HG02623 (cell line): ENCODE data around the gene SYCP2L.
A peak's percentile ranks its signal among the peaks of the same experiment; 100 is the strongest.
"Not testable (repeated sequence)": the region's sequence is repeated elsewhere in the genome, so short reads cannot be mapped to it uniquely, and the experiment has no call there.

ENCODE experiments used
- ATAC-seq: cut with Tn5 transposase; IDR thresholded peaks from one replicate; pipeline ENCODE4 v1.9.1; 2021; ENCODE audit warnings: moderate library complexity; ENCODE audit not compliant: unreplicated experiment

The SYCP2L gene

DNA sequence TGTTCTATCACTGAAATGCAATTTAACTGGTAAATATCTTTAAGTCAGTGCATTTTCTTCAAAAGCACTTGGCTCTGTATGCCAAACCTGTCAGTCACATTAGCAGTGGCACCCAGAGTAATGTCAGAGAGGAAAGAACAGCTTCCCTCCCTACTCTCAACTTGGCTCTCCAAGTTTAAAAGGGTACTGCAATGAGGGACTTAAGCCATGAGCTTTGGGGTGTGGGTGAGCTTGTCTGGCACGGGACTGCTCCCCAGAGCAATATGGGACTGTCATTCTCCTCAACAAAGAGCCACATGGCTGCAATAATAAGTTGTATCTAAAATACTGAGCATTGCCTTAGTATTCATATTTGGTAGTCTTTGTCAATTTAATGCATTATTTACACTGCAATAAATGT lies 9.0 kb upstream of the SYCP2L start:
- no peak for ATAC-seq

DNA sequence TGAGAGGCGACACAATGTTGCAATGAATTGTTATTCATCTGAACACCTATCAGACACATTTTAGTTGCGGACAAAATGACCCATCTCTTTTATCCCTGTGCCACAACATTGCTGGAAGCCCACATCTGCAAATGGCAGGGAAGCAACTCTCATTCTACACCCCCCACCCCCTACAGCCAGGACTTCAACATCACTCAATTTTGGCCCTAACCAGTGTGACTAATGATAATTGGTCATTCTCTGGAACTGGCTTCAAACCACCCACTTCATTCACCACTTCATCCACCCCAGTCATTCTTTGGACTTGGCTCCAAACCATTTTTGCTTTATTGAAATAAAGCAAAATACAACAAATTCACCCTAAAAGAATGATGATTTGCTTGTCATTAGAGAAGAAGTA lies 6.5 kb upstream of the SYCP2L start:
- ATAC-seq: no peak

DNA sequence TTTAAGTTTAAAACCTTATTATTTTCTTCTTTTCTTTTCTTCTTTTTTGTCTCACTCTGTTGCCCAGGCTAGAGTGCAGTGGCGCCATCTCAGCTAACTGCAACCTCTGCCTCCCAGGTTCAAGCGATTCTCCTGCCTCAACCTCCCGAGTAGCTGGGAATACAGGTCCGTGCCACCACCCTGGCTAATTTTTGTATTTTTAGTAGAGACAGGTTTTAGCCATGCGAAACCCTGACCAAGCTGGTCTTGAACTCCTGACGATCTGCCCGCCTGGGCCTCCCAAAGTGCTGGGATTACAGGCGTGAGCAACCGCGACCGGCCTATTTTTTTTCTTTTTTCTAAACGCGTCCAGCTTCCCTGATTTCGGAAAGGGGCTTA lies 4.6 kb upstream of the SYCP2L start:
- not testable (repeated sequence) for ATAC-seq

DNA sequence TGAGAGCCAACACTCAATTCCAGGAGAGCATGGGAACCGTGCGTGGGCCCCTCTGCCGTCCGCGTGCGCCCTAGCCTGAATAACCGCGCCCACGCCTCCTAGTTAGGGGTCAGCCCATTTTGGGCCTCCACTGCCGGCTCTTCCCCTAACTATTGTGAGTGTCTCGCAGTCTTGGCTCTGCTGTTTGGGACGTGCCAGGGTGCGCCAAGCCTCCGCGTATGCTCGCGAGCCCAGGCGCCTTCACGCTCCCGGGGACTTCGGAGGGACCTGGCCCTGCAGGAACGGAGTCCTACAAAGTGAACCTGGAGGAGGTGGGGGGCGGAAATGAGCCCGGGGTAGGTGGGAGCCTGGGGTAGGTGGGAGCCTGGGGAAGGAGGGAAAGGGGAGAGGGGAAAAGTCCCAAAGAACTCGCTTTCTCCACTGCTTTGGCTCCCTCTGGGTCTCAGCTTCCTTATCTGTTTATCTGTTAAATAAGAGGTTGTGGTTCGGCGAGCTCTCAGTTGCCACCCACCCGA lies 4.1 kb upstream of the SYCP2L start:
- no peak for ATAC-seq

DNA sequence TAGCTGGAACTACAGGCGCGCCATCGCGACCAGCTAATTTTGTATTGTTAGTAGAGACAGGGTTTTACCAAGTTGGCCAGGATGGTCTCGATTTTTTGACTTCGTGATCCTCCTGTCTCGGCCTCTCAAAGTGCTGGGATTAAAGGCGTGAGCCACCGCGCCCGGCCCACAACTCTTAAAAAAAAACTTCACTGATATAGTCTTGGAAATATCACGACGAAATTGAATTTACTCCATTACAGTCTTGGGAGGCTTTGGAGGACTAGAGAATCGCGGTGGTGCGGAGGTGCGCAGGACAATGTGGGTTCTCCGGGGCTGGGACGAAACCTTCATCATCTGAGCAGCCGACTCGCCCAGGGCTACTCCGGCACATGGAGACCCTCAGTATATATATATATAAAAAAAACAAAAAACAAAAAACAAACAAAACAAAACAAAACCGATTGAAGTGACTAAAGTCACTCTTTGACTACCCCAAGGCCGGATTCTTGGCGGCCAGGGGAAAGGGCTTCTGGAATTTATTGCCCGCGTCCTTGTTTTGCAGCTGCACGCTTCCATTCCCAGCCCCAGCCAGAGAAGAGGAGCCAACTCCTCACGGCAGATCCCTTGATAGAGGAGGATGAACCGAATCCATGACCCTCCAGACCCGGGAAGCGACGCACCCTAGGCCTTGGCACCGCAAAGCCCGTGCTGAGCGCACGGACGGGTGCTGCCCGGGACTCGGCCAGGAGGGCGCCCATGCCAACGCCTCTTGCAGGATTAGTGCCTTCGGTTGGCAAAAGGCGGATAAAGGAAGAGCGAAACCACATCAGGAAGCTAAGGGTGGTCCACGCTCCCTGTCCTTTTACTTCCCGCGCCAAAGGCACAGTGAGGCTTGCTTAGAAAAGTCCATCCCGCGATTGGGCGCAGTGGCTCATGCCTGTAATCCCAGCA lies 3.3 kb upstream of the SYCP2L start:
- ATAC-seq: no peak

DNA sequence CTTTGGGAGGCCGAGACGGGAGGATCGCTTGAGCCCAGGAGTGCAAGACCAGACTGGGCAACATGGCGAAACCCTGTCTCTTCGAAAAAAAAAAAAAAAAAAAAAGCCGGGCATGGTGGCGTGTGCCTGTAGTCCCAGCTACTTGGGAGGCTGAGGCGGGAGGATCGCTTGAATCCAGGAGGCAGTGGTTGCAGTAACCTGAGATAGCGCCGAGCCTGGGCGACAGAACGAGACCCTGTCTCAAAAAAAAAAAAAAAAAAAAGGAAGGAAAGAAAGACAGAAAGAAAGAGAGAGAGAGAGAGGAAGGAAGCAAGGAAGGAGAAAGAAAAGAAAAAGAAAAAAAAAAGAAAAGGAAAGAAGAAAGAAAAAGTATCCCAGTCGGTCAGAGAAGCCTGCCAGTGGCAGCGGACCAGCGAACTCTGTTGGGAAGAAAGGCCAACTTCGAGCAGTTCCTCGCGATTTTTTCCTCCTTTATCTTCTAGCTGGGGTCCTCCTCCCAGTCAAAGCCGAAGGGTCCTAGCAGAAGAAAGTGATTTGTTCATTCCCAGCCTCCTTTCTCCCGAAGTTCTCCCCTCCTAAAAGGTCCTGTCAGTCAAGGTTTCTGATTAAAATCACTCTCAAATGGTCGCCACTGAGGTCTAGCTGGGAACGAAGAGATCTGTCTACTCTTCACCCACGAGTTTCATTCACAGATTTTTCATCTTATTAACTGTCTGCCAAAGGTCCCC lies 2.4 kb upstream of the SYCP2L start:
- no peak for ATAC-seq

DNA sequence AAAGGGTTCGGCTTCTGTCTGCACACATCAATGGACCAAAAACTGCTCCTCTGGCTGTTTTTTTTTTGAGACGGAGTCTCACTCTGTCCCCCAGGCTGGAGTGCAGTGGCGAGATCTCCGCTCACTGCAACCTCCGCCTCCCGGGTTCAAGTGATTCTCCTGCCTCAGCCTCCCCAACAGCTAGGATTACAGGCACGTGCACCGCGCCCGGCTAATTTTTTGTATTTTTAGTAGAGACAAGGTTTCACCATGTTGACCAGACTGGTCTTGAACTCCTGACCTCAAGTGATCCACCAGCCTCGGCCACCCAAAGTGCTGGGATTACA lies 524 bp upstream of the SYCP2L start:
- not testable (repeated sequence) for ATAC-seq

DNA sequence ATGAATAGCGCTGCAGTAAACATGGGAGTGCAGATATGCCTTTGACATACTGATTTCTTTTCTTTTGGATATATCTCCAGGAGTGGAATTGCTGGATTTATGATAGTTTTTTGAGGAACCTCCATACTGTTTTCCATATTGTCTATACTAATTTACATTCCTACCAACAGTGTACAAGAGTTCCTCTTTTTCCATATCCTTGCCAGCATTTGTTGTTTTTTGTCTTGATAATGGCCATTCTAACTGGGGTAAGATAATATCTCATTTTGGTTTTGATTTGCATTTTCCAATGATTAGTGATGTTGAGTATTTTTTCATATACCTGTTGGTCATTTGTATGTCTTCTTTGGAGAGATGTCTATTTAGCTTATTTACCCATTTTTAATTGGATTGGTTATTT lies 3.3 kb downstream of the SYCP2L start:
- ATAC-seq: no peak

DNA sequence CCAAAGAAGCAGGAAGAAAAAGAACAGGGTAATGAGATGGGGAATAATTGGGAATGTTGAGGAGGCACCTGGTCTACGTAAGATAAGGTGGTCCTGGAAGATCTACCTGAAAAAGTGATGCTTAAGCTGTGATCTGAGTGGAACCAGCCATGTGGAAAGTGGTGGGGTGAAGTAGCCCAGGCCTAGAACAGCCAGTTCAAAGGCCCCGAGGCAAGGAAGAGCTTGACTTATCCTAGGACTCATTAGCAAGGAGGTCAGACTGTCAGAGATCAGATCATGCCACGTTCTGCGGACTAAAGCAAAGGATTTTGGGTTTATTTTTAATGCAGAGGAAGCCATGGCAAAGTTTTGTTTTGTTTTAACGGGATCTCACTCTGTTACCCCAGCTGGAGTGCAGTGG lies 5.1 kb downstream of the SYCP2L start:
- ATAC-seq: no peak

DNA sequence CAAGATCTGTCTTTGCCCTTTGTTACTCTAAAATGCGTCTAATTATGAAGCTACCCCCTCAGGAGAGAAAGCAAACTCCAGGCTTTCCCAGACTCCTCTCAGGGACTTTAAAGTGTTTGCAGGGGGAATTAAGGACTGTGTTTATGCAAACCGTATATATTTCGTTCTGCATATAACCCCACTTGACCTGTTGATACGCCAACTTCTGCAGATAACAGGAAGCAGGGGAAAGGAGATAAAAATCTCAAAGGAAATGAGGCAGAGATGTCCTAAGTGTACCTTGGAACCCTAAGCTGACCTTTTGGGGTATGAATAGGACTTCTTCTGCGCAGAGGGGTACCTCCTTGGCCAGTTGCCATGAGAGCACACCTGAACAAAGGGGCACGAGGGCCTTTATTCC lies 8.1 kb downstream of the SYCP2L start:
- no peak for ATAC-seq

DNA sequence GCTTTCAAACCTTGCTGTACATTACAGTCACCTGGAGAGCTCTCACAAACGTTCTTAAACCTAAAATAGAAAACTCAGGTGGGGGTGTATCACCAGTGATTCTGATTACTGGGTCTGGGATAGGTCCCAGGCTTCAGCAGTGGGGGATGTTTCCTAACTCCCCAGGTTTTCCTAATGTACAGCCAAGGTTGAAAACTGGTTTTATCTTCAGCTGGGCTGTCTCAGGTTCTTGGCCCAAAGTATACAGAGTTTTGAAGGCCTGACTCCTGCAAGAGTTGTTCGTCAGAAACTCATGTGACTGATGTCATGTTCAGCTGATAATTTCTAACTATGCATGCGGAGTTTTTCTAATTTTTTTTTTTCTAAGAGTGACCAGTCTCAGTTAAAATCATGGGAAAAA lies 9.8 kb downstream of the SYCP2L start:
- no peak for ATAC-seq

DNA sequence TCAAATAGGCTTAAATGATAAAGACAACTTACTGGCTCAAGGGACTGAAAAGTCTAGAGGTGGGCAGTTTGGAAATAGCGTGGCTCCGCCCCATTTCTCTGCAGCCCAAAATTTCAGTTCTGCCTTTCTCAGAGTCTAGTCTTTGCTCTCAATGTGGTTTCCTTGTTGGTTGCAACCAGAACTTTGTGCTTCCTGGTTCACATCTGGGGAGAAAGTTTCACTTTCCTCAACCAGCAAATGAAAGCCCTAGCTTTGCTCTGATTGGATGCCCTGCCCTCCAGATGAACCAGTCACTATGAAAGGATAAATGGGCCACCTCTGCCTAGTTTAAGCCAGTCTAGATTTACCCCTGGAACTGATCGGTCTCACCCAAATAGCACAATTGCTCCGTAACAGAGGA lies 14.9 kb downstream of the SYCP2L start:
- peak; percentile 91 for ATAC-seq

DNA sequence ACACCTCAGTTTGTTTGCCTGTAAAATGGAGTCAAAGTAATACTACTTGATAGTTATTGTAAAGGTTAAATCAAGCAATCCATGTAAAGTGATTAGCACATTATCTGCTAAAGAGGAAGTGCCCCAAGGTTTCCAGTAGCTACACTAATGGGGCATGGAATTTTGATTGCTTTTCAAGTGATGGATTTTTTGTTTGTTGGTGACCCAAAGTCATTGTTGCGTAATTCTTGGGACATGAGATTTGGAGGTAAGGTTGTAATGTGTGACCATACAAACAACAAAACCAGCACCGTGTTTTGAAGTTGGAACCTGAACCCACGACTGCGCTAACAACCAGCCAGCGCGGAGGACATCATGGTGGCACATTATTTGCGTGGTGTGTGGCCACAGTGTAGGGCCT lies 17.2 kb downstream of the SYCP2L start:
- no peak for ATAC-seq

DNA sequence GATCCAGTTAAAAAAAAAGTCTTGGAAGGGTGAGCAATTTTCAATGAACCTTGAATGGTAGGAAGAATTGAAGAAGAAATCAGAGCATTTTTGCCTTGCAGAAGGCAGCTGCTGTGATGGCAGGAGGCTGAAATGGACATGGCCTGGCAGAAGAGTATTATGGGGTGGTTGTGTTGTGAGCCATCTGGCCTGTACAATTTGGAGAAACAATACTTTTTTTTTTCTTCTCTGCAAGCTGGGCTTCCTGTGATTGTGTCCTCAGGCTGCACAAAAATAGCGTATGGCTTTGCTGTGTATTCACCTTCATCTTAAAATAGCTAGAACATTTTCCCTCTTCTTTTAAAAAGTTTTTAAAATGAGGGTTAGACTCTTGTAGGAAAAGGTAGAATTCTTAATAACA lies 21.4 kb downstream of the SYCP2L start:
- no peak for ATAC-seq

DNA sequence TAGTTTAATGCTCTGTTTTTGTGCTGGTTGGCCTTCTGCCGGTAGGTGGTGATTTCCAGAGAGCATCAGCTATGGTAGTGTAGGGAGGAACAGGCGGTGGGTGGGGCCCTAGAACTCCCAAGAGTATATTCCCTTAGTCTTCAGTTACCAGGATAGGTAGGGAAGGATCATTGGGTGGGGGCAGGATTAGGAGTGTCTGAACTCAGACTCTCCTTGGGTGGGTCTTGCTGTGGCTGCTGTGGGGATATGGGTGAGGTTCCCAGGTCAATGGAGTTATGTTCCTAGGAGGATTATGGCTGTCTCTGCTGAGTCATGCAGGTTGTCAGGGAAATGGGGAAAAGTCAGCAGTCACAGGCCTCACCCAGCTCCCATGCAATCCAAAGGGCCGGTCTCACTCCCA lies 32.7 kb downstream of the SYCP2L start:
- ATAC-seq: not testable (repeated sequence)

DNA sequence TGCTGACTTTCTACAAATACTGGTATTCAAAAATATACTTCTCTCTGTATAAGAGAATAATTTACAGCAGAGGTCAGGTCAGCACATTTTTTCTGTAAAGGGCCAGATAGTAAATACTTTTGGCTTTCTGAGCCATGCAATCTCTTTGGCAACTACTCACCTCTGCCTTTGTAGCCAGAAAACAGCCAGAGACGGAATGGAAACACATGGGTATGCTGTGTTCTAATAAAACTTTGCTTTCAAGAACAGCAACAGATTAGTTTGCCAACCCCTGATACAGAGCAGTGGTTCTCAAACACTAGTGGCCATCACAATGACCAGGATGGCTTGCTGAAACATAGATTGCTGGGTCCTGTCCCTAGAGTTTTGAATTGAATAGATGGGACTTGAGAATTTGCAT lies 46.3 kb downstream of the SYCP2L start:
- ATAC-seq: no peak

DNA sequence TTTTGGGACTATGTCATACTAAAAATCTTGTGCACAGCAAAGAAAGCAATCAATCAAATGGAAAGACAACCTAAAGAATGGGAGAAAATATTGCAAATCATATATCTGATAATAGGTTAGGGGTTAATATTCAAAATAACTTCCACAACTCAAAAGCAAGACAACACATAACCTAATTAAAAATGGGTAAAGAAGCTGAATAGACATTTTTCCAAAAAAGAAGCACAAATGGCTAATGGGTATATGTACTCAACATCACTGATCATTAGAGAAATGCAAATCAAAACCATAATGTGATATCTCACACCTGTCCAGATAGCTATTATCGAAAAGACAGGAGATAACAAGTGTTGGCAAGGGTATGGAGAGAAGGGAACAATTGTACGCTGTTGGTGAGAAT lies 53.0 kb downstream of the SYCP2L start:
- no peak for ATAC-seq

DNA sequence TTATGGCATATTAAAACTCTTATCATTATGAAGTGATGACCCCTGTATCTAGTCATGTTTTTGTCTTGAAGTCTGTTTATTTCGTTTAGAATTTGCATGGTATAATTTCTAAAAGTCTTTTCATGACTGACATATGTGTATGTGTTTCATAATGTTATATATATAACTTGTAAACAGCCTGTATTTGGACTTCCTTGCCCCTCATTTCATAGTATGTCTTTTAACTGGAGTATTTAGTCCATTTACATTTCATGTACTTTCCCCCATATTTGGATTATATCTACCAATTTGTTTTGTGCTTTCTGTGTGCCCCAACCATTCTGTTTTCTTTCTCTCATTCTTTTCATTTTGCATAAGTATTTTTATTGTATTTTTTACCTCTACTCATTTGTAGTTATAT lies 59.0 kb downstream of the SYCP2L start:
- no peak for ATAC-seq

DNA sequence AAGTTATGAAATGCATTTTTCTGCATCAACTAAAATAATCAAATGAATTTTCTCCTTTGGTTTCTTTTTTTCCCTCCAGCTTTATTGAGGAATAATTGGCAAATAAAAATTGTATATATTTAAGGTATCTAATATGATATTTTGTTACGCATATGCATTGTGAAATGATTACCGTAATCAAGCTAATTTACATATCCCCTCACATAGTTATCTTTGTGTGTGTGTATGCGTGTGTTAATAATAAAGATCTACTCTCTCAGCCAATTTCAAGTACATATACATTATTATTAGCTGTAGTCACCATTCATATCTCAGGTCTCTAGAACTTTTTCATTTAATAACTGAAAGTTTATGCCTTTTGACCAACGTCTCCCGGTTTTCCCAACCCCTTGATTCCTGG lies 61.1 kb downstream of the SYCP2L start:
- no peak for ATAC-seq

DNA sequence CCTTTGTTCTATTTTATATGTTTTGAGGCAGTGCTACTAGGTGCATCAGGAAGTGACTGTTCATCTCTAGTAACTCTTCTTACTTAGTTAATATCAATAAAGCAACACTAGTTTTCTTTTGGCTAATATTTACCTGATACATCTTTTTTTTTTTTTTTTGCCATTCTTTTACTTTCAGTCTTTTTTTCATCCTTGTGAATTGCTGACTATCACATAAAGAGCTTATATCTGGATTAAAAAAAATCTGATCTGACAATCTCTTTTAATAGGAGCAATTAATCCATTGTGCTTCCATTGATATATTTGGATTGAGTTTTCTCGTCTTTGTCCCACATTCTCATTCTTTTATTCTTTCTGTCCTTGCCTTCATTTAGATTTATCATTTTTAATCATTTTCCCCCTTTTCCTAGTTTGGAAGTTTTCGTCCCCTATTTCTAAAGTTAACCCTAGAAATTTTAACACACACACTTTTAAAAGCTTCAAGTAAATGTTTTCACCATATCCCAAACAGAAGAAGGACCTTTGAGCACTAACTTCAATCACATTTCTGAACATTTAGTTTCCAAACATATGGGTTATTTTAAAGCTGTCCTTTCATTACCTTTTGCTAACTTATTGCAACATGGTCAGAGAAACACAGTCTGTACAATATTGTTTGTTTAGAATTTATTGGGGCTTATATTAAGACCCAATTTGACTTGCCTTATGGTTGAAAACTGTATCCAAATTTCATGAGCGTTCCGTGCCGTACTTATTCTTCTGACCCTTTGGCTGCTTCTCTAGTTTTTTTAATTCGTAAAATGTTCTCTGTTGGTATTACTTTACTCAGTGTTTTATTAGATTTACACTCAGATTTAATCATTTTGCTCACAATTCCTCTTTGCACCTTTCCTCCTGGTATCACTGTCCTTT lies 63.0 kb downstream of the SYCP2L start:
- ATAC-seq: no peak

DNA sequence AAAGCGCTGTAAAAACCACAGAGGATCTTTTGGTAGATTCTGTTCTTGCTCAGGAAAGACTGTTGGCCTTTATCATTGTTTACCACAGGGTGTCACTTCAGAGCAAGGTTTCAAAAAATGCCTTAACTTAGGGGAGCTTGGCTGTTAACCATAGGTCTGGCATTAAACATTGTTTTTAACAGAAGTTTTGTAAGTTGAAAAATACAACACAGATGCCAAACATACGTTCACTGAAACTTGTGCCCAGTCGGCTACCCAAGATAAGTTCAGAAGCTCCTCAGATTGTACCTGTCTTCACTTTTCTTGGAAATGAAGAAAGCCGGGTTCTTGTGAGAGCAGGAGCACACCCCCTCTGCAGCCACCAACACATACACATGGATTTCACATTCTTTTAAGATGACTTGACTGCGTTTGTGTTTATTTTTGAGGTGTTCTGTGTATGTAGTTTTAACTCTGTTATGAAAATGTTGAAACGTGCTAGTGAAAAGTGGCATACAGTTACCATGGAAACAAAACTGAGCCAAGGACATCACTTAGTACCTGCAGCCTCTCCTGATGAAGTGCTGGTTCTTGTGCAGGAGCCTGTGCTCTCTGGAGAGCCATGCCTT lies 64.9 kb downstream of the SYCP2L start:
- ATAC-seq: no peak
